Endothelial cell of umbilical vein (primary cell): ENCODE data around the gene NTNG1. TPM values are rescaled to one million over a fixed set of nuclear protein-coding genes. Genes with fewer than 3 reads are reported as not detected.

Experiments used
- BruUV-seq: library from RNA; stranded (reverse); fragments of 400-500 nt; replicated peaks from 2 replicates; lab custom pipeline; 2021; lab: Mats Ljungman, UMichigan
- CTCF ChIA-PET: fragments of 300-600, 350-600 bp; sonication (Branson Sonifier 250); formaldehyde crosslinking; loops from one replicate; lab custom pipeline; 2021; ENCODE audit warnings: antibody characterized with exemption, inconsistent platforms; lab: Charles Lee
- POLR2A ChIA-PET: fragments of 300-600, 350-600 bp; sonication (Branson Sonifier 250); formaldehyde crosslinking; loops from one replicate; lab custom pipeline; 2021; ENCODE audit warnings: antibody characterized with exemption, inconsistent platforms; lab: Charles Lee
- DNase-seq: peaks from one replicate; pipeline ENCODE4 v3.0.0-alpha.2; 2011; ENCODE audit warnings: low read depth, low spot score
- FAIRE-seq: peaks from 2 replicates; lab custom pipeline; 2011; peaks lifted over from hg19 to GRCh38; lab: Jason Lieb, UNC
- H2AFZ ChIP-seq: 2 replicates; pipeline ENCODE4 v1.6.0; 2012; ENCODE audit warnings: low read depth, low read length, control low read depth, inconsistent platforms
- H3K27ac ChIP-seq: 2 replicates; pipeline ENCODE4 v1.5.1; 2011; ENCODE audit warnings: low read depth, mild to moderate bottlenecking, control low read depth, low read length, moderate library complexity; ENCODE audit not compliant: insufficient read depth
- H3K27me3 ChIP-seq, 2 experiments: 2 replicates each; pipeline versions ENCODE4 v1.6.0 to v1.6.1; 2011; ENCODE audit warnings: low read length in 2 of 2, mixed read lengths in 1 of 2; ENCODE audit not compliant: control insufficient read depth in 2 of 2, insufficient read depth in 2 of 2
- H3K36me3 ChIP-seq, 2 experiments: 2 replicates in 1 of 2; 3 replicates in 1 of 2; pipeline ENCODE4 v1.5.1; 2011; ENCODE audit warnings: low read length in 2 of 2, mild to moderate bottlenecking in 1 of 2, moderate library complexity in 1 of 2; ENCODE audit not compliant: control insufficient read depth in 2 of 2, insufficient read depth in 2 of 2; ENCODE audit errors: extremely low read depth in 1 of 2
- H3K4me1 ChIP-seq: 3 replicates; pipeline ENCODE4 v1.5.1; 2011; ENCODE audit warnings: mild to moderate bottlenecking, low read length; ENCODE audit not compliant: control insufficient read depth, insufficient read depth; ENCODE audit errors: extremely low read depth
- H3K4me2 ChIP-seq: 2 replicates; pipeline ENCODE4 v1.6.1; 2011; ENCODE audit warnings: low read length, control low read depth, mixed read lengths; ENCODE audit not compliant: insufficient read depth
- H3K4me3 ChIP-seq, 3 experiments: fragments of 200-600 bp in 1 of 3; sonication (generic), shearing (Covaris generic) in 1 of 3; replicated peaks in 1 of 3; 2 replicates each; pipeline ENCODE4 v1.5.1; 2011 to 2016; ENCODE audit warnings: control low read depth in 3 of 3, low read length in 3 of 3, mild to moderate bottlenecking in 2 of 3, inconsistent platforms in 1 of 3, low read depth in 1 of 3, moderate library complexity in 1 of 3; ENCODE audit not compliant: insufficient read depth in 1 of 3
- H3K79me2 ChIP-seq: 2 replicates; pipeline ENCODE4 v1.6.0; 2012; ENCODE audit warnings: low read length, inconsistent platforms; ENCODE audit not compliant: control insufficient read depth, insufficient read depth
- H3K9ac ChIP-seq: replicated peaks from 2 replicates; pipeline ENCODE3; 2011; ENCODE audit warnings: low read length, control low read depth; ENCODE audit not compliant: insufficient read depth; ENCODE audit errors: extremely low read depth
- H3K9me1 ChIP-seq: replicated peaks from 3 replicates; pipeline ENCODE4 v1.6.0; 2011; ENCODE audit warnings: mild to moderate bottlenecking, low read length; ENCODE audit not compliant: control insufficient read depth, insufficient read depth; ENCODE audit errors: extremely low read depth
- H3K9me3 ChIP-seq: replicated peaks from 2 replicates; pipeline ENCODE4 v1.5.1; 2012; ENCODE audit warnings: low read length, inconsistent platforms; ENCODE audit not compliant: control insufficient read depth, insufficient read depth
- H4K20me1 ChIP-seq: replicated peaks from 2 replicates; pipeline ENCODE3; 2011; ENCODE audit warnings: mild to moderate bottlenecking, low read length; ENCODE audit not compliant: control insufficient read depth, insufficient read depth; ENCODE audit errors: extremely low read depth
- EZH2 ChIP-seq: IDR thresholded peaks from 2 replicates; pipeline ENCODE4 v1.6.1; 2012; ENCODE audit warnings: borderline replicate concordance, low read depth, mild to moderate bottlenecking, moderate library complexity, low read length, inconsistent platforms; ENCODE audit not compliant: severe bottlenecking
- FOS ChIP-seq: IDR thresholded peaks from 2 replicates; pipeline ENCODE4 v1.6.1; 2011; ENCODE audit warnings: mild to moderate bottlenecking, low read length, moderate library complexity, borderline replicate concordance; ENCODE audit not compliant: insufficient read depth
- GATA2 ChIP-seq: IDR thresholded peaks from 2 replicates; pipeline ENCODE4 v1.7.0; 2011; ENCODE audit warnings: low read depth, mild to moderate bottlenecking, moderate library complexity, mixed read lengths, low read length; ENCODE audit not compliant: insufficient read length, insufficient read depth
- JUN ChIP-seq: IDR thresholded peaks from 2 replicates; pipeline ENCODE4 v1.6.1; 2011; ENCODE audit warnings: borderline replicate concordance, low read depth; ENCODE audit not compliant: insufficient read length, insufficient read depth
- MYC ChIP-seq: IDR thresholded peaks from one replicate; pipeline ENCODE4 v1.6.1; 2011; ENCODE audit warnings: mild to moderate bottlenecking, low read depth, low read length
- POLR2A ChIP-seq: IDR thresholded peaks from 2 replicates; pipeline ENCODE4 v1.6.1; 2012; ENCODE audit warnings: low read depth, mild to moderate bottlenecking, control low read depth, low read length
- POLR2AphosphoS5 ChIP-seq: IDR thresholded peaks from 2 replicates; pipeline ENCODE4 v1.6.1; 2012; ENCODE audit warnings: low read depth, mild to moderate bottlenecking, control low read depth, low read length, moderate library complexity; ENCODE audit not compliant: insufficient read depth
- dilution Hi-C: fragments of 300-500 bp; cut with MboI; formaldehyde crosslinking; loops from one replicate; pipeline ENCODE4 v1.15.0; 2019; ENCODE audit warnings: low sequenced_read_pairs; ENCODE audit not compliant: extremely low pct_ligation_motif_present
- intact Hi-C: fragments of 100-400 bp; cut with micrococcal nuclease; formaldehyde crosslinking; loops from one replicate; pipeline ENCODE4 v1.10.0; 2022
- polyA plus RNA-seq, 4 experiments: library from polyadenylated mRNA; depleted of rRNA in 3 of 4; stranded (reverse) in 3 of 4; unstranded in 1 of 4; fragments of >200 nt; gene quantifications; 2 replicates each; pipeline versions ENCODE4 v1.2.1 to v1.2.3, GENCODE V29; 2011 to 2012; ENCODE audit warnings: missing spikeins in 1 of 4
- total RNA-seq: library from RNA; stranded (reverse); gene quantifications from 2 replicates; pipeline ENCODE4 v1.2.3, GENCODE V29; 2021
- TF ChIP-seq, protein P1 (sequence below): IDR thresholded peaks from 2 replicates; pipeline ENCODE4 v1.6.1; 2011; ENCODE audit not compliant: insufficient read depth, insufficient read length
- TF ChIP-seq, protein P2 (sequence below), 2 donors: IDR thresholded peaks; 1 replicate in 1 of 2; 2 replicates in 1 of 2; pipeline ENCODE4 v1.5.1; 2011; ENCODE audit warnings: low read length in 2 of 2, mild to moderate bottlenecking in 2 of 2, moderate library complexity in 2 of 2, control low read depth in 1 of 2, inconsistent platforms in 1 of 2, low read depth in 1 of 2; ENCODE audit not compliant: insufficient read depth in 1 of 2; ENCODE audit errors: extremely low read depth in 1 of 2

NTNG1 gene
- total and polyA plus RNA-seq, 2 donors (not counting 3 experiments of a cell fraction or from before 2014, with no cell fraction given), result not detected

DNA sequence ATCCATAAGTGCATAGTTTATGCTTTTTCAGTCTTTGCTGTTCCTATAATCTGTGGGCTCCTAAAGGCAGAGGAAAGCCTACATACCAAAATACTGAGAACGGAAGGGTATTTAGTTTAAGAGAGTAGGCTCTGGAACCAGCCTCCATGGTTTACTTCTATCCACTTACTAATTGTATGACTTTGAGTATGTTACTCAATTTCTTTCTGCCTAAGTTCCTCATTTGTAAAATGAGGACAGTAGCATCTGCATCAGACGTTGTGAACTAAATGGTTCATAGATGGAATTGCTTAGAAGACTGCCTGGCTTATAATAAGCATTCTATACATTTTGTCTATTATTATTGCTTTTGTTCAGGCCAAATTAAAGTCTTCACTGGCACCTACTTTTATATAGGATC lies 111.0 kb downstream of the NTNG1 start:
- no peaks in the 10 kb centered on the region for H3K4me1 ChIP-seq
- H3K79me2 ChIP-seq, result no peaks in the 10 kb centered on the region
- dilution Hi-C loops (no loop called here), intact Hi-C loops (no loop called here)
- no TSS peak for BruUV-seq
- no peaks in the 10 kb centered on the region for H4K20me1 ChIP-seq
- no peak overlapping the region for H3K4me3 ChIP-seq
- H3K4me2 ChIP-seq, result no peak overlapping the region
- no peaks in the 10 kb centered on the region for H3K27me3 ChIP-seq
- DNase-seq (no peak), FAIRE-seq (no peak)
- ChIA-PET POLR2A (no interaction called here), CTCF (no interaction called here)
- H2AFZ ChIP-seq, result no peak overlapping the region
- H3K27ac ChIP-seq, result no peak overlapping the region
- no peaks in the 10 kb centered on the region for H3K9me3 ChIP-seq
- H3K9me1 ChIP-seq, result no peaks in the 10 kb centered on the region
- H3K9ac ChIP-seq, result no peak overlapping the region
- TF ChIP-seq, protein P1, sequence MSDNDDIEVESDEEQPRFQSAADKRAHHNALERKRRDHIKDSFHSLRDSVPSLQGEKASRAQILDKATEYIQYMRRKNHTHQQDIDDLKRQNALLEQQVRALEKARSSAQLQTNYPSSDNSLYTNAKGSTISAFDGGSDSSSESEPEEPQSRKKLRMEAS, result no peak
- no peak for TF ChIP-seq POLR2A
- TF ChIP-seq FOS, result no peak
- no peak for TF ChIP-seq POLR2AphosphoS5
- TF ChIP-seq MYC, result no peak
- TF ChIP-seq JUN, result no peak
- no peak for TF ChIP-seq GATA2
- TF ChIP-seq, protein P2, sequence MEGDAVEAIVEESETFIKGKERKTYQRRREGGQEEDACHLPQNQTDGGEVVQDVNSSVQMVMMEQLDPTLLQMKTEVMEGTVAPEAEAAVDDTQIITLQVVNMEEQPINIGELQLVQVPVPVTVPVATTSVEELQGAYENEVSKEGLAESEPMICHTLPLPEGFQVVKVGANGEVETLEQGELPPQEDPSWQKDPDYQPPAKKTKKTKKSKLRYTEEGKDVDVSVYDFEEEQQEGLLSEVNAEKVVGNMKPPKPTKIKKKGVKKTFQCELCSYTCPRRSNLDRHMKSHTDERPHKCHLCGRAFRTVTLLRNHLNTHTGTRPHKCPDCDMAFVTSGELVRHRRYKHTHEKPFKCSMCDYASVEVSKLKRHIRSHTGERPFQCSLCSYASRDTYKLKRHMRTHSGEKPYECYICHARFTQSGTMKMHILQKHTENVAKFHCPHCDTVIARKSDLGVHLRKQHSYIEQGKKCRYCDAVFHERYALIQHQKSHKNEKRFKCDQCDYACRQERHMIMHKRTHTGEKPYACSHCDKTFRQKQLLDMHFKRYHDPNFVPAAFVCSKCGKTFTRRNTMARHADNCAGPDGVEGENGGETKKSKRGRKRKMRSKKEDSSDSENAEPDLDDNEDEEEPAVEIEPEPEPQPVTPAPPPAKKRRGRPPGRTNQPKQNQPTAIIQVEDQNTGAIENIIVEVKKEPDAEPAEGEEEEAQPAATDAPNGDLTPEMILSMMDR (IDR thresholded peaks at IDR 0.05; ENCODE audit: extremely low read depth in 1 of 2, insufficient read depth in 1 of 2, low read depth in 1 of 2, low read length in 2 of 2), result no peak
- TF ChIP-seq EZH2, result no peak
- no peaks in the 10 kb centered on the region for H3K36me3 ChIP-seq
